H9 (cell line): ENCODE results near the gene MEF2C. TPM values are rescaled to one million over a fixed set of nuclear protein-coding genes. Genes with fewer than 3 reads are reported as not detected.
A peak's percentile ranks its signal among the peaks of the same experiment; 100 is the strongest.

Experiments used
- DNase-seq: peaks from one replicate; pipeline ENCODE4 v3.0.0-alpha.2; 2017
- H2AFZ ChIP-seq: one replicate; pipeline ENCODE4 v1.6.1; 2013; ENCODE audit warnings: mild to moderate bottlenecking, low read length, control low read depth, moderate library complexity
- H2AK5ac ChIP-seq: 2 replicates; pipeline ENCODE4 v1.6.1; 2013; ENCODE audit warnings: low read length, control low read depth, mixed read lengths; ENCODE audit not compliant: insufficient read length
- H2BK120ac ChIP-seq: one replicate; pipeline ENCODE4 v1.6.1; 2013; ENCODE audit warnings: low read depth, mild to moderate bottlenecking, low read length, control low read depth, inconsistent platforms; ENCODE audit not compliant: poor library complexity, severe bottlenecking
- H2BK12ac ChIP-seq: 2 replicates; pipeline ENCODE4 v1.6.1; 2013; ENCODE audit warnings: low read length, control low read depth, mixed read lengths, low read depth; ENCODE audit not compliant: insufficient read length
- H2BK15ac ChIP-seq: 2 replicates; pipeline ENCODE4 v1.6.1; 2013; ENCODE audit warnings: low read depth, low read length, control low read depth
- H2BK20ac ChIP-seq: one replicate; pipeline ENCODE4 v1.6.1; 2013; ENCODE audit warnings: low read depth, mild to moderate bottlenecking, low read length, control low read depth, inconsistent platforms; ENCODE audit not compliant: poor library complexity, severe bottlenecking
- H2BK5ac ChIP-seq: 2 replicates; pipeline ENCODE4 v1.6.1; 2013; ENCODE audit warnings: low read length, control low read depth, mixed read lengths; ENCODE audit not compliant: insufficient read length
- H3K14ac ChIP-seq: 2 replicates; pipeline ENCODE4 v1.6.1; 2013; ENCODE audit warnings: low read length, control low read depth; ENCODE audit not compliant: insufficient read depth
- H3K18ac ChIP-seq: 2 replicates; pipeline ENCODE4 v1.6.1; 2013; ENCODE audit warnings: low read depth, mild to moderate bottlenecking, mixed read lengths, low read length, control low read depth; ENCODE audit not compliant: insufficient read length
- H3K23ac ChIP-seq: 2 replicates; pipeline ENCODE4 v1.6.1; 2013; ENCODE audit warnings: low read length, control low read depth, mixed read lengths, low read depth; ENCODE audit not compliant: insufficient read length
- H3K23me2 ChIP-seq: 2 replicates; pipeline ENCODE4 v1.6.1; 2013; ENCODE audit warnings: low read depth, mild to moderate bottlenecking, mixed read lengths, low read length, control low read depth; ENCODE audit not compliant: insufficient read length, poor library complexity, severe bottlenecking
- H3K27ac ChIP-seq: 2 replicates; pipeline ENCODE4 v1.5.1; 2013; ENCODE audit warnings: low read length, control low read depth, mixed read lengths, low read depth; ENCODE audit not compliant: insufficient read length
- H3K27me3 ChIP-seq: 2 replicates; pipeline ENCODE4 v1.6.1; 2013; ENCODE audit warnings: low read length, control low read depth, inconsistent platforms; ENCODE audit not compliant: insufficient read depth
- H3K4ac ChIP-seq: 2 replicates; pipeline ENCODE4 v1.6.1; 2013; ENCODE audit warnings: low read depth, mild to moderate bottlenecking, control low read depth, inconsistent platforms, low read length, moderate library complexity
- H3K4me1 ChIP-seq: 2 replicates; pipeline ENCODE4 v1.6.1; 2013; ENCODE audit warnings: low read length, control low read depth, inconsistent platforms; ENCODE audit not compliant: insufficient read depth
- H3K4me2 ChIP-seq: 2 replicates; pipeline ENCODE4 v1.6.1; 2013; ENCODE audit warnings: low read length, control low read depth, mixed read lengths; ENCODE audit not compliant: insufficient read length, insufficient read depth
- H3K56ac ChIP-seq: 2 replicates; pipeline ENCODE4 v1.6.1; 2013; ENCODE audit warnings: low read depth, mild to moderate bottlenecking, mixed read lengths, low read length, control low read depth; ENCODE audit not compliant: insufficient read length
- H3K79me1 ChIP-seq: 2 replicates; pipeline ENCODE4 v1.6.1; 2013; ENCODE audit warnings: low read depth, mild to moderate bottlenecking, moderate library complexity, low read length, control low read depth, inconsistent platforms; ENCODE audit not compliant: insufficient read depth, poor library complexity, severe bottlenecking
- H3K79me2 ChIP-seq: 2 replicates; pipeline ENCODE4 v1.6.1; 2013; ENCODE audit warnings: low read length, control low read depth, inconsistent platforms; ENCODE audit not compliant: insufficient read depth
- H3K9ac ChIP-seq: 2 replicates; pipeline ENCODE4 v1.6.1; 2013; ENCODE audit warnings: low read length, control low read depth, mixed read lengths; ENCODE audit not compliant: insufficient read length; ENCODE audit errors: extremely low read depth
- H3K9me3 ChIP-seq: one replicate; pipeline ENCODE4 v1.6.1; 2013; ENCODE audit warnings: low read depth, low read length, inconsistent platforms; ENCODE audit not compliant: control insufficient read depth
- H3T11ph ChIP-seq: one replicate; pipeline ENCODE4 v1.6.1; 2013; ENCODE audit warnings: mild to moderate bottlenecking, low read length, control low read depth, inconsistent platforms
- H4K20me1 ChIP-seq: one replicate; pipeline ENCODE4 v1.6.1; 2013; ENCODE audit not compliant: control insufficient read depth, insufficient read length, insufficient read depth
- H4K5ac ChIP-seq: 2 replicates; pipeline ENCODE4 v1.6.1; 2013; ENCODE audit warnings: low read depth, mild to moderate bottlenecking, mixed read lengths, low read length, control low read depth; ENCODE audit not compliant: insufficient read length
- H4K8ac ChIP-seq: replicated peaks from 2 replicates; pipeline ENCODE4 v1.6.1; 2013; ENCODE audit warnings: low read length, control low read depth, mixed read lengths, low read depth; ENCODE audit not compliant: insufficient read length
- H4K91ac ChIP-seq: 2 replicates; pipeline ENCODE4 v1.6.1; 2013; ENCODE audit warnings: low read depth, mild to moderate bottlenecking, moderate library complexity, mixed read lengths, low read length, control low read depth; ENCODE audit not compliant: insufficient read length
- H3K27ac Mint-ChIP-seq, 3 experiments: 2 replicates in 2 of 3; 3 replicates in 1 of 3; pipeline ENCODE4 v1.8.0; 2020 to 2021; ENCODE audit warnings: mixed read lengths in 3 of 3, mild to moderate bottlenecking in 1 of 3, moderate library complexity in 1 of 3
- H3K27me3 Mint-ChIP-seq: 2 replicates; pipeline ENCODE4 v1.8.0; 2021; ENCODE audit warnings: low read depth, mild to moderate bottlenecking, moderate library complexity, mixed read lengths
- H3K36me3 Mint-ChIP-seq, 3 experiments: 2 replicates in 2 of 3; 3 replicates in 1 of 3; pipeline ENCODE4 v1.8.0; 2020 to 2021; ENCODE audit warnings: low read depth in 3 of 3, mixed read lengths in 3 of 3; ENCODE audit not compliant: insufficient read depth in 1 of 3
- H3K4me1 Mint-ChIP-seq, 2 experiments: 2 replicates each; pipeline ENCODE4 v1.8.0; 2020; ENCODE audit warnings: mixed read lengths in 2 of 2
- H3K4me3 Mint-ChIP-seq, 2 experiments: 2 replicates in 1 of 2; 3 replicates in 1 of 2; pipeline ENCODE4 v1.8.0; 2020 to 2021; ENCODE audit warnings: mild to moderate bottlenecking in 2 of 2, mixed read lengths in 2 of 2, moderate library complexity in 1 of 2
- H3K9me3 Mint-ChIP-seq, 2 experiments: 2 replicates in 1 of 2; 3 replicates in 1 of 2; pipeline ENCODE4 v1.8.0; 2020; ENCODE audit warnings: mild to moderate bottlenecking in 2 of 2, mixed read lengths in 2 of 2, moderate library complexity in 1 of 2
- whole genome bisulfite sequencing: extraction: QIAGEN DNeasy Blood & Tissue Kit; methylation state at CpG from one replicate; pipeline ENCODE4 v1.1.7; 2013; ENCODE audit warnings: missing lambda C conversion rate, low lambda C conversion rate, mixed read lengths; ENCODE audit not compliant: insufficient read length; ENCODE audit errors: extremely low coverage; 5-methylcytosine and 5-hydroxymethylcytosine counted together
- total RNA-seq: library from RNA; stranded (reverse); gene quantifications from 2 replicates; pipeline ENCODE4 v1.2.1, GENCODE V29; 2021
- TF ChIP-seq, protein P1 (sequence below): fragments of 200-600 bp; sonication (generic); conservative IDR thresholded peaks from 3 replicates; pipeline ENCODE4 v1.8.0; 2021; ENCODE audit warnings: antibody characterized with exemption, mild to moderate bottlenecking

The MEF2C gene
- total RNA-seq, 1 experiment from 2014 or later, result 0.11 TPM

DNA sequence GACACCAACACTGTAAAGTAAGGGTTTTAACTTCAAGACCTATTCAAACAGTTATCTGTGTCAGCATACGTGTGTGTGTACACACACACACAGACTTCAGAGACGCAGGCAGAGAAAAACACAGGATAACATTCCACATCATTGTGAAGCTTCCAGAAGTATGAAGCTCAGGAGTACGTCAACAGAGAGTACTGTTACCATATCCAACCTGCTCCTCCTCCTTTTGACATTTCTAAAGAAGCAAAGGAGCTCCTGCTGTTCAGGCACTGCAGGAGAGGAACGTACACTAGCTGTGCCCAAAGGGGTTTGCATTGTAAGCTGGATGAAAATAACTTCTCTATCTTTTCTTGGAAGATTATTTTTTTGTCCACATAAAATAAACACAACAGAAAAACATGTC lies 180.7 kb downstream of the MEF2C start:
- H3T11ph ChIP-seq, result no peak overlapping the region
- no peak overlapping the region for H2BK20ac ChIP-seq
- no peak overlapping the region for H3K18ac ChIP-seq
- H2AK5ac ChIP-seq, result no peak overlapping the region
- TF ChIP-seq, protein P1, sequence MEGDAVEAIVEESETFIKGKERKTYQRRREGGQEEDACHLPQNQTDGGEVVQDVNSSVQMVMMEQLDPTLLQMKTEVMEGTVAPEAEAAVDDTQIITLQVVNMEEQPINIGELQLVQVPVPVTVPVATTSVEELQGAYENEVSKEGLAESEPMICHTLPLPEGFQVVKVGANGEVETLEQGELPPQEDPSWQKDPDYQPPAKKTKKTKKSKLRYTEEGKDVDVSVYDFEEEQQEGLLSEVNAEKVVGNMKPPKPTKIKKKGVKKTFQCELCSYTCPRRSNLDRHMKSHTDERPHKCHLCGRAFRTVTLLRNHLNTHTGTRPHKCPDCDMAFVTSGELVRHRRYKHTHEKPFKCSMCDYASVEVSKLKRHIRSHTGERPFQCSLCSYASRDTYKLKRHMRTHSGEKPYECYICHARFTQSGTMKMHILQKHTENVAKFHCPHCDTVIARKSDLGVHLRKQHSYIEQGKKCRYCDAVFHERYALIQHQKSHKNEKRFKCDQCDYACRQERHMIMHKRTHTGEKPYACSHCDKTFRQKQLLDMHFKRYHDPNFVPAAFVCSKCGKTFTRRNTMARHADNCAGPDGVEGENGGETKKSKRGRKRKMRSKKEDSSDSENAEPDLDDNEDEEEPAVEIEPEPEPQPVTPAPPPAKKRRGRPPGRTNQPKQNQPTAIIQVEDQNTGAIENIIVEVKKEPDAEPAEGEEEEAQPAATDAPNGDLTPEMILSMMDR, result no peak
- no peaks in the 10 kb centered on the region for H3K23me2 ChIP-seq
- Mint-ChIP-seq H3K4me3 (no peak overlapping the region), H3K27ac (peak overlapping the region in 1 of 3 experiments; percentile 74; a peak in 1 of 7 replicates), H3K9me3 (peaks cover 0 to 2% of the 10 kb centered on the region in 2 experiments; a peak in 2 of 5 replicates), H3K36me3 (no peaks in the 10 kb centered on the region), H3K4me1 (peaks cover 21 to 24% of the 10 kb centered on the region in 2 experiments), H3K27me3 (peaks cover 34% of the 10 kb centered on the region)
- H3K79me1 ChIP-seq, result no peaks in the 10 kb centered on the region
- peak; percentile 29 for DNase-seq
- H3K4ac ChIP-seq, result no peak overlapping the region
- H3K23ac ChIP-seq, result no peak overlapping the region
- no peak overlapping the region for H2BK15ac ChIP-seq
- no peak overlapping the region for H4K8ac ChIP-seq
- H2AFZ ChIP-seq, result no peak overlapping the region
- no peak overlapping the region for H3K14ac ChIP-seq
- no peaks in the 10 kb centered on the region for H4K20me1 ChIP-seq
- H3K27me3 ChIP-seq, result no peaks in the 10 kb centered on the region
- no peaks in the 10 kb centered on the region; the same call in 1 of the 2 replicates for H3K4me1 ChIP-seq
- no peak overlapping the region for H2BK5ac ChIP-seq
- H4K5ac ChIP-seq, result no peak overlapping the region
- no peak overlapping the region for H3K27ac ChIP-seq
- no peak overlapping the region for H2BK120ac ChIP-seq
- WGBS, result no CpG with 5 or more reads among the region's 4 CpGs
- no peak overlapping the region for H4K91ac ChIP-seq
- no peaks in the 10 kb centered on the region for H3K9me3 ChIP-seq
- no peak overlapping the region for H3K56ac ChIP-seq
- no peaks in the 10 kb centered on the region for H3K79me2 ChIP-seq
- H2BK12ac ChIP-seq, result no peak overlapping the region
- no peak overlapping the region for H3K4me2 ChIP-seq
- no peak overlapping the region for H3K9ac ChIP-seq
